GM10266 (cell line): ENCODE results near the gene TPMT.
A peak's percentile ranks its signal among the peaks of the same experiment; 100 is the strongest.

Source experiments
- DNase-seq: peaks from one replicate; pipeline ENCODE4 v3.0.0; 2012; ENCODE audit errors: extremely low spot score
- TF ChIP-seq, protein P1 (sequence below): IDR thresholded peaks from 2 replicates; pipeline ENCODE4 v1.5.1; 2012; ENCODE audit warnings: mild to moderate bottlenecking, low read depth; ENCODE audit not compliant: control insufficient read depth, insufficient read depth; ENCODE audit errors: missing control alignments

TPMT gene

DNA sequence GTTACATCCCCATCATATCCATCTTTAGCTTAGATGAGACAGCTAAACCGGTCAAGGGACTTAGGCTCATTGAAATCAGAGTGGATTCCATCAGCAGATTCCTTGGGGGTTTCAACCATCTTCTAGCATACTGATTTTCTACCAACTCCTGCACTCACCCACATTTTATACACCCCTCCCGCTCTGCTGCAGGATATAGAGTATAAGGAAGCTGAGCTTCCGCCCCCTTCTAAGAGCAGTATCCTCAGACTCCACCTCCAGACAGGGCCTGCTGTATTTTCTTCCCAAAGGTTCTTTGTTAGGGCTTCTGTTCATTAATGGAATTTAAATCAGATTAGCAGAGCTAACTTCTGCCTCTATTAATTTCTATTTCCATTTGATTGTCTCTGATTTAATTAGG lies 22.5 kb downstream of the TPMT start:
- TF ChIP-seq, protein P1, sequence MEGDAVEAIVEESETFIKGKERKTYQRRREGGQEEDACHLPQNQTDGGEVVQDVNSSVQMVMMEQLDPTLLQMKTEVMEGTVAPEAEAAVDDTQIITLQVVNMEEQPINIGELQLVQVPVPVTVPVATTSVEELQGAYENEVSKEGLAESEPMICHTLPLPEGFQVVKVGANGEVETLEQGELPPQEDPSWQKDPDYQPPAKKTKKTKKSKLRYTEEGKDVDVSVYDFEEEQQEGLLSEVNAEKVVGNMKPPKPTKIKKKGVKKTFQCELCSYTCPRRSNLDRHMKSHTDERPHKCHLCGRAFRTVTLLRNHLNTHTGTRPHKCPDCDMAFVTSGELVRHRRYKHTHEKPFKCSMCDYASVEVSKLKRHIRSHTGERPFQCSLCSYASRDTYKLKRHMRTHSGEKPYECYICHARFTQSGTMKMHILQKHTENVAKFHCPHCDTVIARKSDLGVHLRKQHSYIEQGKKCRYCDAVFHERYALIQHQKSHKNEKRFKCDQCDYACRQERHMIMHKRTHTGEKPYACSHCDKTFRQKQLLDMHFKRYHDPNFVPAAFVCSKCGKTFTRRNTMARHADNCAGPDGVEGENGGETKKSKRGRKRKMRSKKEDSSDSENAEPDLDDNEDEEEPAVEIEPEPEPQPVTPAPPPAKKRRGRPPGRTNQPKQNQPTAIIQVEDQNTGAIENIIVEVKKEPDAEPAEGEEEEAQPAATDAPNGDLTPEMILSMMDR: no peak
- DNase-seq: no peak

DNA sequence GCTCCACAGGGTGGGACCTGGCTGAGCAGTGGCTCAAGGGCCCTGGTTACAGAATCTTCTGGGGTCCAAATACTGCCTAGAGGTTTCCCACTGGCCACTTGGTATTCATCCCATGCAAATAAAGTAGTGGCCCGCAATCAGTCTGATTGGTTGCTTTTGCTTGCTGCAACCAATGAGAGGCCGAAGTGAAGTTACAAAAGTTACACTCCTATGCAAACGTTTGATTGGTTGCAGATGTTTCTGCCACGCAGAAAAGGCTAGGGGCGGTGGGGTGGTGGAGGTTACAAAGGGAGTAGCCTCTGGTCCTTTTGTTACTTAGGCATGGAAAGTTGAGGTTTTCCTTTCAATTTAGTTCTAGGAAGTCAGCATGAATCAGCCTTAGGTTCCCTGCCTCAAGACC lies 28.8 kb downstream of the TPMT start:
- DNase-seq: no peak

DNA sequence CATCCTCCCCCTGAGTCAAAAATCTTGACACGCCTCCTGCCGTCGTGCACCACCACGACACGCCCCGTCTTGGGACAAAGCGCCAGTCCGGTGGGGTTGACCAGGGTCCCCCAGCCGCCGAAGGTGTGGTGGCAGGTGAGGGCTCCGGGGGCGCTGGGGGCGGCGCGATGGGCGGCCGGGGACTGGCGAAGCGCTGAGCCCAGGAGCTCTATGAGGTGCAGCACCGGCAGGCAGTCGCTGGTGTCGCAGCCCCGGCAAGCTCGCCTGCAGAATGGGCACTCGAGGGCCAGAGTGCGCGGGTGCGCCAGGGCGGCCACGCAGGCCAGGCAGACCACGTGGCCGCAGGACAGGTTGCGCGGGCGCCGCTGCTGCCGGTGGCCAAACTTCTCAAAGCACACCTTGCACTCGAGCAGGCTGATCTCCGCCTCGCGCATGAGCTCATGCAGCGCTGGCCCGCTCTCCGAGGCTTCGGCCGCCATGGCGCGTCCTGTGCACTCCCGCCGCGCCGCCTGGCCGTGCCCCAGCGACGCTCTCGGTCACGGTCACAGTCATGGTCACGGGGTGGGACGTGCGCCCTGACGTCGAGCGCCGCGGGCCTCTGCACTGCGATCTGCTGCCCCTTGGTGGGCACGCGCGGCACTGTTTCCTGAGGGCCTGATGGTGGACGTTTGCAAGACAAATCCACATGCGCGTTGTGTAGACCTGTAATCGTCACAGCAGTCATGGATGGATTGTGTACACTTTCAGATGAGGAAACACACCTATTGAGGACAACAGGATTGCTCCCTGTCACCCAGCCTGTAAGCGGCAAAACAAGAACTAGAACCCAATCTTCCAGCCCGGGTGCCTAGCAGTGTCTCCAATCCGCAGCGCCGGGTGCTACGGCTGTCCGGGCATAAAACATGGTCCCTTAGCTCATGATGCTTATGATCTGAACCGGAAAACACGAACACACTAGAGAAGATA lies 32.5 kb downstream of the TPMT start, which contains the start of gene NHLRC1:
Gene NHLRC1, minus strand, starts transcription at position 550 of the 966 bp plus-strand sequence. Its CDS starts 71 bp downstream, at position 479.
- TF ChIP-seq, protein P1: peak; percentile 74
- peak; percentile 85 for DNase-seq

More for the DNA sequence above, 28.8 kb downstream of the TPMT start:
- TF ChIP-seq, protein P1: no peak

DNA sequence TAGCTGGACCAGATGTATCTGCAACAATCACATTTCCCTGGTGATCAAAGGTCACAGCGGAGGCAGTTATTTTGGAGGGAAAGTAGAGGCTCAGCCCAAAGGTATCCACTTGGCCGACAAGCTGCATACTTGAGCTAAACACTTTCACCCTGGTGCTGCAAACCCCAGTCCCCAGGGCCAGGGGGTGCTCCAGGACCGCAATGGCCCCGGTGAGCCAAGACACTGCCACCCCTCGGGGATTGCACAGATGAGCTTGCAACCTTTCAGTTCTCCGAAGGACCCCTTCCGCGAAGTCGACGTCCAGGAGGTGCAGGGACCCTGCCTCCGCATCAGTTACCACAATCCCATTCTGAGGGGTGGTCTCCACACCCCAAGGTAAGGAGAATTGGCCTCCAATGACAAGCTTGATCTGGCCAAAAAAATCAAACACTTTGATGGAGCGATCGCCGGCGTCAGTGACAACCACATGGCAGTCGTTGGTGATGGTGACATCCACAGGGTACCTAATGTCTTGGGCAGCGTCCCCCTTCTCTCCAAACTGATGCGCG lies 33.2 kb downstream of the TPMT start:
- no peak for DNase-seq
- TF ChIP-seq, protein P1: peak; percentile 19

DNA sequence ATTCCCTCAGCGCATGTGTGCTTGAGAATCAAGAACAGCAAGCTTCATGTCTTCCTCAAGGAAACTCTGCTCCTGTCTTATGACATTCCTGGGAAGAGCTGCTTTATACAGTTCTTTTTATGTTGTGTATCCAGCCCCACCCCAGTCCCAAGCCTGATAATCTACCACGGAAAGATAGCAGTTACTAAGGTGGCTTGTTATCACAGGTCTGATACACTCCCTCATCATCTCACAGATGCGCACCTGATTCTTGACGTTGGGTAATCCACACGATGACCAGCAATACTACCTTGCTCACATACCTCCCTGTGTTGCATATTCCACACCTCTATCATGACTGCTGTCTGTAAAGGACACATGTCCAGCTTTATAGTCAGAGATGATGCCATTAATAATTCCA lies 35.6 kb downstream of the TPMT start:
- DNase-seq: no peak
- TF ChIP-seq, protein P1: no peak

DNA sequence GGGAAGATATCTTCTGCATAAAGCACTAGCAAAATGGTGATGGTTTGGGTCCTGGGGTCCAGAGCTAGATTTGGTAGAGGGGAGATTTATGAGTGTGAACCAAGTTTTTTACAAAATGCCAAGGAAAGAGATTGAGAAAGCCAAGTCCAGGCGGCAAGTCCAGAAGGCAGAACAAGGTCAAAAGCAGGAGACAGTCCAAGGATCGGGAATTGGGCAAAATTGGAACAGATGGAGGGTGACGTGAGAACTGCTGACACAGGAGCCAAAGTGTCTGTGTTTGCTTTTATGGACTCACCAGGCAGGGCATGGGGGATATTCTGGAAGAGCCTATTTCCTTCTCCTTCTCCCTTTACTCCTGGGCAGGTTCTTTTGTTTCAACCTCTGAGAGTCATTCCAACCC lies 36.5 kb downstream of the TPMT start:
- no peak for DNase-seq
- TF ChIP-seq, protein P1: no peak

DNA sequence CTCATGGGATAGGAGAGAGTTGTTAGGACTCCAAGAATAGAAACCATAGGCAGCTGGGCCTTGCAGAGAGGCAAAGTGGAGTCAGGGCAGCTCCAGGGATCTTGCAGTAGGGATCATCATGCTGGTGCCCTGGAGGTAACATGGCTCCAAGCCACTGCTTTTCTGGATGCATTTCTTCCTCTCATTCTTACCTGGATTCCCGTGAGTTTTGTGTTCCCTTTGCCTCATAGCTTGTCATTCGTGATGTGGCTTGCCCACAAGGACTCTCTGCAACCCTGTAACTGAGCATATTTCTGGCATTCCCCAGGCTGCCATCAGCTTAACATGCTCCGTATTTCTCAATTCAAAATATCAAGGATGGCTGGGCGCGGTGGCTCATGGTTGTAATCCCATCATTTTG lies 37.7 kb downstream of the TPMT start:
- TF ChIP-seq, protein P1: no peak
- DNase-seq: no peak
